ENCODE results near the gene CHST2. TPM values are rescaled to one million over a fixed set of nuclear protein-coding genes. Genes with fewer than 3 reads are reported as not detected.

CHST2 gene
- total RNA-seq, 4 donors from 2014 or later: 0.75 to 8.8 (median 3.0) TPM

GRCh38 chr3:143132246-143132980 is 12.8 kb downstream of the CHST2 start:
- in situ Hi-C loops (cut with MboI; ENCODE audit: low pct_ligation_motif_present in 1 of 4, low pct_unique_long_range_greater_than_20kb in 1 of 4, low sequenced_read_pairs in 3 of 4) (no loop called here), intact Hi-C loops (cut with DNase I; ENCODE audit: low total_unique reads) (no loop called here)
- WGBS, 2 donors (ENCODE audit: low coverage in 1 of 2): 81 to 85% methylated on average over 3 of the region's 3 CpGs

DNA sequence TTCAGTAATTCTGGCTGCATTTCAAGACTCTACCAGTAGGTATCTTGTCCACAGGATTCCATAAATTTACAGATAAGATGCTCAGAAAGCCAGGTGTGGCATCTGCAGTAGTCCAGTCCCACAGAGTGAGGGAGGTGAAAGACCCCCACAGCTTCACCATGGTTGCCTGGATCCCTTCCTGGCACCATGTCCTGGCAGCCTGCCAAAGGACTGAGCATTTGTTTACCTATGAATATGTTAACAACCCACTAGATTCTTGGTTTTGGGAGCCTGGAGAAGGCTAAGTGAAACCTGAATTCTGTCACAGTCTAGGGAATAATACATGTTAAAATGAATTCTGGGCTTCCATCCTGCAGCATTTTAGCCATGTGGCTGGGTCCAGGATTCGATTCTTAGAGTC is 14.9 kb downstream of the CHST2 start:
- Histone ChIP-seq H3K4me1 (no peaks in the 10 kb centered on the region), H3K36me3 (no peaks in the 10 kb centered on the region), H3K4me3 (no peak overlapping the region), H3K27me3 (peaks cover 5% of the 10 kb centered on the region), H3K9me3 (no peaks in the 10 kb centered on the region), H3K27ac (no peak overlapping the region)
- 48% methylated on average over 1 of the region's 1 CpG; no CpG with 5 or more reads in 1 of the 2 donors for WGBS, 2 donors (ENCODE audit: low coverage in 1 of 2)
- intact Hi-C loops (cut with DNase I; ENCODE audit: low total_unique reads): no loop called here
- no peak for DNase-seq
- TF ChIP-seq POLR2AphosphoS5 (IDR thresholded peaks at IDR 0.05) (no peak), CTCF (IDR thresholded peaks at IDR 0.05) (no peak)
- in situ Hi-C loops (cut with MboI; ENCODE audit: low pct_ligation_motif_present in 1 of 4, low pct_unique_long_range_greater_than_20kb in 1 of 4, low sequenced_read_pairs in 3 of 4): no loop called here

More at GRCh38 chr3:143132246-143132980, 12.8 kb downstream of the CHST2 start:
- H3K27ac ChIP-seq: no peak overlapping the region
- H3K9me3 ChIP-seq: no peaks in the 10 kb centered on the region
- H3K4me3 ChIP-seq: no peak overlapping the region
- no peak for TF ChIP-seq CTCF (IDR thresholded peaks at IDR 0.05)
- no peak for TF ChIP-seq POLR2A (IDR thresholded peaks at IDR 0.05)
- no peak for TF ChIP-seq EP300 (IDR thresholded peaks at IDR 0.05; ENCODE audit: low read depth)
- no peak for TF ChIP-seq POLR2AphosphoS5 (IDR thresholded peaks at IDR 0.05)
- peaks cover 5% of the 10 kb centered on the region for H3K27me3 ChIP-seq
- DNase-seq: no peak
- no peaks in the 10 kb centered on the region for H3K4me1 ChIP-seq
- H3K36me3 ChIP-seq: no peaks in the 10 kb centered on the region

- no peak for TF ChIP-seq EP300 (IDR thresholded peaks at IDR 0.05; ENCODE audit: low read depth)
- Histone ChIP-seq H3K27me3 (peaks cover 5% of the 10 kb centered on the region), H3K9me3 (no peaks in the 10 kb centered on the region), H3K36me3 (no peaks in the 10 kb centered on the region), H3K4me1 (no peaks in the 10 kb centered on the region), H3K4me3 (no peak overlapping the region), H3K27ac (no peak overlapping the region)
- DNase-seq: no peak
- in situ Hi-C loops (cut with MboI; ENCODE audit: low pct_ligation_motif_present in 1 of 4, low pct_unique_long_range_greater_than_20kb in 1 of 4, low sequenced_read_pairs in 3 of 4) (no loop called here), intact Hi-C loops (cut with DNase I; ENCODE audit: low total_unique reads) (no loop called here)
- 54 to 66% methylated on average over 2 of the region's 2 CpGs for WGBS, 2 donors (ENCODE audit: low coverage in 1 of 2)
These were observed 15.6 kb downstream of the CHST2 start for GRCh38 chr3:143135150-143135549.

- Histone ChIP-seq H3K27ac (no peak overlapping the region), H3K36me3 (no peaks in the 10 kb centered on the region), H3K9me3 (no peaks in the 10 kb centered on the region), H3K4me3 (no peak overlapping the region), H3K4me1 (no peaks in the 10 kb centered on the region), H3K27me3 (peaks cover 5% of the 10 kb centered on the region)
- in situ Hi-C loops (cut with MboI; ENCODE audit: low pct_ligation_motif_present in 1 of 4, low pct_unique_long_range_greater_than_20kb in 1 of 4, low sequenced_read_pairs in 3 of 4) (no loop called here), intact Hi-C loops (cut with DNase I; ENCODE audit: low total_unique reads) (no loop called here)
- TF ChIP-seq CTCF (IDR thresholded peaks at IDR 0.05) (no peak), POLR2AphosphoS5 (IDR thresholded peaks at IDR 0.05) (no peak), EP300 (IDR thresholded peaks at IDR 0.05; ENCODE audit: low read depth) (no peak), POLR2A (IDR thresholded peaks at IDR 0.05) (no peak)
- WGBS, 2 donors (ENCODE audit: low coverage in 1 of 2): 100% methylated on average over 1 to 2 of the region's 2 CpGs
- no peak for DNase-seq
These were observed 18.0 kb downstream of the CHST2 start for GRCh38 chr3:143137435-143138036.
